Measurements from ENCODE around the gene CFAP54. TPM values are rescaled to one million over a fixed set of nuclear protein-coding genes. Genes with fewer than 3 reads are reported as not detected.

CFAP54 gene
- polyA plus RNA-seq, 1 of the 3 experiments (the other 2 are of a cell fraction): 0.87 TPM

DNA sequence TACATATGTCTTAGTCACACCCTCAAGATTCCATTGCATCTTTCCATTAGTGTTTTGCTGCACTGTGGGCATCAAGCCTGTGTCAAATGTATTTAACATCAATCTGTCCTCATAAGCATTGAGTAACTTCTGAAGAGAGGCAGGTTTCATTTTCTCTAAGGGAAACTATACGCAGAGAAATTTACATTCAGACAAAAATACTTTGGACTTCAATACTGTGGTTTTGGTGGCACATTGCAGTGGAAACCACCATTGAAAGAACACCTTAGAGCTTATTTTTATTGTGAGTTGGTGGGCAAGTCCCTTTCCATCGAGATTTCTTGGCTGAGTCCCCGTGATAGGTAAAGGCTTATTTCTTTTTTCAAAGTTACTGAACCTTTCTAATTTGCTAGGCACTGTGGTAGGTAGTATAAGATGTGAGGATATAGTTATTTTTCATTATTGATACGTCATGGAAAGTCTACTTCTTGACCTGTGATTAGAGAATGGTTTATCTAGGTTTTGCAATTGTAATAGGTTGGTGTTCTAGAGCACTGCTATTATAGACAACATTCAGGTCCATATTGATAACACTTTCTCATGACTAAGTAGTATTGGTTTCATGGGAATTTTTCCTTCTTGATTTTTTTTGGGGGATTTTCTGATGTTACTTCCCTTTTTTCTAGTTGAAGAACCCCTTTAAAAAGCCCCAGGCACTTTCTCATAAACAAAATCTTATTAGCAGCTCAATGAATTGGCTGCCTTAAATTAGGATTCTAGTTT is 81.9 kb downstream of the CFAP54 start:
- Histone ChIP-seq H4K20me1 (ENCODE audit: insufficient read depth) (no peaks in the 10 kb centered on the region), H3K27me3 (ENCODE audit: insufficient read depth) (no peaks in the 10 kb centered on the region), H3F3A (replicated peaks; ENCODE audit: insufficient read depth) (no peaks in the 10 kb centered on the region), H3K9ac (no peak overlapping the region), H3K79me2 (ENCODE audit: insufficient read depth) (no peaks in the 10 kb centered on the region), H3K4me1 (ENCODE audit: control insufficient read depth in 1 of 2, insufficient read depth in 2 of 2, low read depth in 1 of 2, low read length in 1 of 2) (no peaks in the 10 kb centered on the region), H2AFZ (ENCODE audit: low read depth) (no peak overlapping the region), H3K4me2 (peak overlapping the region; percentile 37; the same call in 1 of the 2 replicates), H3K36me3 (replicated peaks in 1 of 2; ENCODE audit: control insufficient read depth in 1 of 2, insufficient read depth in 2 of 2, low read length in 1 of 2) (no peaks in the 10 kb centered on the region), H3K9me3 (no peaks in the 10 kb centered on the region), H3K4me3 (ENCODE audit: low read depth in 2 of 2, low read length in 1 of 2) (no peak overlapping the region), H3K27ac (ENCODE audit: low read depth in 2 of 2, low read length in 1 of 2) (no peak overlapping the region), H3K9me2 (no peaks in the 10 kb centered on the region)
- TF ChIP-seq, protein P1, sequence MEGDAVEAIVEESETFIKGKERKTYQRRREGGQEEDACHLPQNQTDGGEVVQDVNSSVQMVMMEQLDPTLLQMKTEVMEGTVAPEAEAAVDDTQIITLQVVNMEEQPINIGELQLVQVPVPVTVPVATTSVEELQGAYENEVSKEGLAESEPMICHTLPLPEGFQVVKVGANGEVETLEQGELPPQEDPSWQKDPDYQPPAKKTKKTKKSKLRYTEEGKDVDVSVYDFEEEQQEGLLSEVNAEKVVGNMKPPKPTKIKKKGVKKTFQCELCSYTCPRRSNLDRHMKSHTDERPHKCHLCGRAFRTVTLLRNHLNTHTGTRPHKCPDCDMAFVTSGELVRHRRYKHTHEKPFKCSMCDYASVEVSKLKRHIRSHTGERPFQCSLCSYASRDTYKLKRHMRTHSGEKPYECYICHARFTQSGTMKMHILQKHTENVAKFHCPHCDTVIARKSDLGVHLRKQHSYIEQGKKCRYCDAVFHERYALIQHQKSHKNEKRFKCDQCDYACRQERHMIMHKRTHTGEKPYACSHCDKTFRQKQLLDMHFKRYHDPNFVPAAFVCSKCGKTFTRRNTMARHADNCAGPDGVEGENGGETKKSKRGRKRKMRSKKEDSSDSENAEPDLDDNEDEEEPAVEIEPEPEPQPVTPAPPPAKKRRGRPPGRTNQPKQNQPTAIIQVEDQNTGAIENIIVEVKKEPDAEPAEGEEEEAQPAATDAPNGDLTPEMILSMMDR (IDR thresholded peaks at IDR 0.05): no peak
- TF ChIP-seq GATA2 (CRISPR knock-in tag; IDR thresholded peaks at IDR 0.05): no peak
- ChIA-PET POLR2A (no interaction called here), CTCF (no interaction called here)
- WGBS (ENCODE audit: low lambda C conversion rate): 25% methylated on average over 4 of the region's 4 CpGs
- DNase-seq: no peak

DNA sequence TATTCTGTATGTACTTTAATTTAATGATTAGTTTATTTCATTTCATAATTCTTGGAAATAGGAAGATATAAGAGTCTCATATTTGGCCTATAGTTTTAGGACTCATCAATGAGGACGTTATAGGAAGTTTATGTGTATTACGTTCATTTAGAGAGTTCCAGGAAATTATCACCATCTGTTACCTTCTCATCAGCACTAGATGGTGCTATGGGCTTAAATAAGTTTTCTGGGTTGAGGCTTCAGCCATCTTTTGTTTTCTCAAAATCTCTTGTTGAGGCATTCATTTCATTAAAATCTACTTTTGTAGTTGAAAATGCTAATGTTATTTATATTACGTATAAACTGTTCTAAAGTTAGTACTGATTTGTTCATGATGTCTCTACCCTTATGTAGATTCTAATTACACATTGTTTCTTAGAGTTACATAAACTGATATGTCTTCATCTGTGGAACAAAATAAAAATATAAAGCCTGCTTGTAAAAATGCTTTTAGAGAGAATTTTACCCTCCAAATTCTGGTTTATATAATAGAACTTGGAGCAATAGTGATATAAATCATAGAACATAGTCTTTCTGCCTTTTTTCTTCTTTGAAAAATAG is 89.2 kb downstream of the CFAP54 start:
- Histone ChIP-seq H3F3A (replicated peaks; ENCODE audit: insufficient read depth) (peaks cover 16% of the 10 kb centered on the region), H3K9me3 (no peaks in the 10 kb centered on the region), H3K27me3 (ENCODE audit: insufficient read depth) (no peaks in the 10 kb centered on the region), H3K4me1 (ENCODE audit: control insufficient read depth in 1 of 2, insufficient read depth in 2 of 2, low read depth in 1 of 2, low read length in 1 of 2) (no peaks in the 10 kb centered on the region), H3K79me2 (ENCODE audit: insufficient read depth) (no peaks in the 10 kb centered on the region), H3K36me3 (replicated peaks in 1 of 2; ENCODE audit: control insufficient read depth in 1 of 2, insufficient read depth in 2 of 2, low read length in 1 of 2) (no peaks in the 10 kb centered on the region), H3K9me2 (no peaks in the 10 kb centered on the region), H3K4me3 (ENCODE audit: low read depth in 2 of 2, low read length in 1 of 2) (no peak overlapping the region; a peak in 1 of 4 replicates), H3K9ac (no peak overlapping the region), H3K4me2 (no peak overlapping the region), H3K27ac (ENCODE audit: low read depth in 2 of 2, low read length in 1 of 2) (no peak overlapping the region), H4K20me1 (ENCODE audit: insufficient read depth) (no peaks in the 10 kb centered on the region), H2AFZ (ENCODE audit: low read depth) (peak overlapping the region; percentile 91)
- POLR2A ChIA-PET: no interaction called here
- CTCF ChIA-PET: interaction anchor here (0.6 to 2.1 kb wide), 7 partner anchors 11 to 1818 kb away, joined by 3 to 9 read pairs (median 4); no protein-coding TSS in a partner anchor
- TF ChIP-seq CHD2 (IDR thresholded peaks at IDR 0.05; ENCODE audit: low read length, partially characterized antibody): no peak
- TF ChIP-seq GATA2 (CRISPR knock-in tag; IDR thresholded peaks at IDR 0.05): no peak
- TF ChIP-seq MXI1 (IDR thresholded peaks at IDR 0.05; ENCODE audit: low read depth, low read length): no peak
- TF ChIP-seq, protein P1 (IDR thresholded peaks at IDR 0.05): peak; percentile 80
- TF ChIP-seq RAD21 (IDR thresholded peaks at IDR 0.05; ENCODE audit: low read length): peak; percentile 90
- TF ChIP-seq SMC3 (IDR thresholded peaks at IDR 0.05; ENCODE audit: low read depth, low read length): peak; percentile 68
- TF ChIP-seq, protein P2, sequence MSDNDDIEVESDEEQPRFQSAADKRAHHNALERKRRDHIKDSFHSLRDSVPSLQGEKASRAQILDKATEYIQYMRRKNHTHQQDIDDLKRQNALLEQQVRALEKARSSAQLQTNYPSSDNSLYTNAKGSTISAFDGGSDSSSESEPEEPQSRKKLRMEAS (IDR thresholded peaks at IDR 0.05; ENCODE audit: low read depth): no peak
- TF ChIP-seq YY1 (IDR thresholded peaks at IDR 0.05; ENCODE audit: low read depth): peak; percentile 78; the same call in 1 of the 2 replicates
- WGBS (ENCODE audit: low lambda C conversion rate): 1% methylated on average over 3 of the region's 3 CpGs
- peak; percentile 32 for DNase-seq
